ENCODE data around the gene CHPT1. TPM values are rescaled to one million over a fixed set of nuclear protein-coding genes. Genes with fewer than 3 reads are reported as not detected.

CHPT1 gene
- total and polyA plus RNA-seq, 2 experiments from 2014 or later = 22.2 to 23.0 TPM

- no peaks in the 10 kb centered on the region for H3K27me3 ChIP-seq (ENCODE audit: insufficient read depth)
- ATAC-seq (no peak), DNase-seq (ENCODE audit: low spot score) (no peak)
- H3K27ac ChIP-seq (ENCODE audit: low read depth) = no peak overlapping the region
- H3K4me2 ChIP-seq = no peak overlapping the region
- TF ChIP-seq, protein P1, sequence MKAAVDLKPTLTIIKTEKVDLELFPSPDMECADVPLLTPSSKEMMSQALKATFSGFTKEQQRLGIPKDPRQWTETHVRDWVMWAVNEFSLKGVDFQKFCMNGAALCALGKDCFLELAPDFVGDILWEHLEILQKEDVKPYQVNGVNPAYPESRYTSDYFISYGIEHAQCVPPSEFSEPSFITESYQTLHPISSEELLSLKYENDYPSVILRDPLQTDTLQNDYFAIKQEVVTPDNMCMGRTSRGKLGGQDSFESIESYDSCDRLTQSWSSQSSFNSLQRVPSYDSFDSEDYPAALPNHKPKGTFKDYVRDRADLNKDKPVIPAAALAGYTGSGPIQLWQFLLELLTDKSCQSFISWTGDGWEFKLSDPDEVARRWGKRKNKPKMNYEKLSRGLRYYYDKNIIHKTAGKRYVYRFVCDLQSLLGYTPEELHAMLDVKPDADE (IDR thresholded peaks at IDR 0.05) = no peak
- no peak for TF ChIP-seq JUNB (IDR thresholded peaks at IDR 0.05; ENCODE audit: unreplicated experiment)
- TF ChIP-seq ZNF114 (CRISPR knock-in tag; IDR thresholded peaks at IDR 0.05) = no peak
- no peak for TF ChIP-seq EZH2 (IDR thresholded peaks at IDR 0.05; ENCODE audit: low read depth, unreplicated experiment)
- no peak for TF ChIP-seq POLR2AphosphoS5 (IDR thresholded peaks at IDR 0.05; ENCODE audit: low read depth)
- H3K27ac Mint-ChIP-seq = no peak overlapping the region; the same call in 1 of the 2 replicates
- H3K4me1 Mint-ChIP-seq = peaks cover 4% of the 10 kb centered on the region; the same call in 2 of the 3 replicates
- H3K36me3 ChIP-seq (ENCODE audit: insufficient read depth) = no peaks in the 10 kb centered on the region
- H2AFZ ChIP-seq = no peak overlapping the region
- no peak overlapping the region for H3K4me3 Mint-ChIP-seq
- peaks cover 3% of the 10 kb centered on the region; the same call in 1 of the 2 replicates for H3K4me1 ChIP-seq (ENCODE audit: insufficient read depth)
- H3K9me3 Mint-ChIP-seq = no peaks in the 10 kb centered on the region
- no peak overlapping the region for H3K4me3 ChIP-seq
- no peaks in the 10 kb centered on the region; the same call in 2 of the 3 replicates for H3K36me3 Mint-ChIP-seq (ENCODE audit: low read depth)
- no peaks in the 10 kb centered on the region for H3F3A ChIP-seq (replicated peaks; ENCODE audit: low read depth)
- no peaks in the 10 kb centered on the region for H3K9me2 ChIP-seq (ENCODE audit: insufficient read depth)
- 0 out of 2 replicates have a peak, but pooled peaks cover 4% of the 10 kb centered on the region for H4K20me1 ChIP-seq (replicated peaks; ENCODE audit: insufficient read depth)
- H3K79me2 ChIP-seq (replicated peaks; ENCODE audit: insufficient read depth) = peaks cover 21% of the 10 kb centered on the region
- H3K27me3 Mint-ChIP-seq (ENCODE audit: insufficient read depth, low read depth, poor library complexity) = no peaks in the 10 kb centered on the region
Observed at GRCh38 chr12:101707131-101707782, 9.8 kb downstream of the CHPT1 start.

- ATAC-seq (no peak), DNase-seq (ENCODE audit: low spot score) (no peak)
- Mint-ChIP-seq H3K4me1 (peaks cover 3% of the 10 kb centered on the region; the same call in 1 of the 3 replicates), H3K4me3 (no peak overlapping the region), H3K27ac (no peak overlapping the region), H3K27me3 (ENCODE audit: insufficient read depth, low read depth, poor library complexity) (no peaks in the 10 kb centered on the region), H3K36me3 (ENCODE audit: low read depth) (no peaks in the 10 kb centered on the region; the same call in 2 of the 3 replicates), H3K9me3 (no peaks in the 10 kb centered on the region)
- Histone ChIP-seq H2AFZ (no peak overlapping the region), H3K27ac (ENCODE audit: low read depth) (no peak overlapping the region), H3K4me1 (ENCODE audit: insufficient read depth) (no peaks in the 10 kb centered on the region; the same call in 1 of the 2 replicates), H3K9me2 (ENCODE audit: insufficient read depth) (no peaks in the 10 kb centered on the region), H3K36me3 (ENCODE audit: insufficient read depth) (no peaks in the 10 kb centered on the region), H3F3A (replicated peaks; ENCODE audit: low read depth) (no peaks in the 10 kb centered on the region), H3K27me3 (ENCODE audit: insufficient read depth) (no peaks in the 10 kb centered on the region), H3K4me2 (no peak overlapping the region), H4K20me1 (replicated peaks; ENCODE audit: insufficient read depth) (no peaks in the 10 kb centered on the region), H3K4me3 (no peak overlapping the region), H3K79me2 (replicated peaks; ENCODE audit: insufficient read depth) (peaks cover 12% of the 10 kb centered on the region; the same call in 1 of the 2 replicates)
- TF ChIP-seq, protein P2, sequence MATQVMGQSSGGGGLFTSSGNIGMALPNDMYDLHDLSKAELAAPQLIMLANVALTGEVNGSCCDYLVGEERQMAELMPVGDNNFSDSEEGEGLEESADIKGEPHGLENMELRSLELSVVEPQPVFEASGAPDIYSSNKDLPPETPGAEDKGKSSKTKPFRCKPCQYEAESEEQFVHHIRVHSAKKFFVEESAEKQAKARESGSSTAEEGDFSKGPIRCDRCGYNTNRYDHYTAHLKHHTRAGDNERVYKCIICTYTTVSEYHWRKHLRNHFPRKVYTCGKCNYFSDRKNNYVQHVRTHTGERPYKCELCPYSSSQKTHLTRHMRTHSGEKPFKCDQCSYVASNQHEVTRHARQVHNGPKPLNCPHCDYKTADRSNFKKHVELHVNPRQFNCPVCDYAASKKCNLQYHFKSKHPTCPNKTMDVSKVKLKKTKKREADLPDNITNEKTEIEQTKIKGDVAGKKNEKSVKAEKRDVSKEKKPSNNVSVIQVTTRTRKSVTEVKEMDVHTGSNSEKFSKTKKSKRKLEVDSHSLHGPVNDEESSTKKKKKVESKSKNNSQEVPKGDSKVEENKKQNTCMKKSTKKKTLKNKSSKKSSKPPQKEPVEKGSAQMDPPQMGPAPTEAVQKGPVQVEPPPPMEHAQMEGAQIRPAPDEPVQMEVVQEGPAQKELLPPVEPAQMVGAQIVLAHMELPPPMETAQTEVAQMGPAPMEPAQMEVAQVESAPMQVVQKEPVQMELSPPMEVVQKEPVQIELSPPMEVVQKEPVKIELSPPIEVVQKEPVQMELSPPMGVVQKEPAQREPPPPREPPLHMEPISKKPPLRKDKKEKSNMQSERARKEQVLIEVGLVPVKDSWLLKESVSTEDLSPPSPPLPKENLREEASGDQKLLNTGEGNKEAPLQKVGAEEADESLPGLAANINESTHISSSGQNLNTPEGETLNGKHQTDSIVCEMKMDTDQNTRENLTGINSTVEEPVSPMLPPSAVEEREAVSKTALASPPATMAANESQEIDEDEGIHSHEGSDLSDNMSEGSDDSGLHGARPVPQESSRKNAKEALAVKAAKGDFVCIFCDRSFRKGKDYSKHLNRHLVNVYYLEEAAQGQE (IDR thresholded peaks at IDR 0.05; ENCODE audit: unreplicated experiment) = no peak
- no peak for TF ChIP-seq EZH2 (IDR thresholded peaks at IDR 0.05; ENCODE audit: low read depth, unreplicated experiment)
- no peak for TF ChIP-seq ZNF462 (CRISPR knock-in tag; IDR thresholded peaks at IDR 0.05)
- no peak for TF ChIP-seq CTCF (conservative IDR thresholded peaks at IDR 0.05; ENCODE audit: low read depth in 2 of 2)
Observed at GRCh38 chr12:101710288-101710687, 12.8 kb downstream of the CHPT1 start.
